Liver (tissue), 9 donors: Measurements from ENCODE around the gene HSD17B13. TPM values are rescaled to one million over a fixed set of nuclear protein-coding genes. Genes with fewer than 3 reads are reported as not detected.

Experiments used
- DNase-seq: peaks from one replicate; pipeline ENCODE4 v3.0.0-alpha.2; 2017; ENCODE audit warnings: low spot score
- H3K27ac ChIP-seq, 2 donors: one replicate each; pipeline ENCODE4 v1.7.0; 2013; ENCODE audit warnings: inconsistent platforms in 2 of 2, low read length in 2 of 2, control low read depth in 1 of 2, low read depth in 1 of 2, mild to moderate bottlenecking in 1 of 2
- H3K27me3 ChIP-seq, 4 donors: one replicate each; pipeline versions ENCODE4 v1.6.1 to v1.7.0; 2013; ENCODE audit warnings: low read length in 3 of 4, inconsistent platforms in 1 of 4, mild to moderate bottlenecking in 1 of 4, moderate library complexity in 1 of 4; ENCODE audit not compliant: control insufficient read depth in 4 of 4, insufficient read depth in 4 of 4
- H3K36me3 ChIP-seq, 4 donors: one replicate each; pipeline versions ENCODE4 v1.6.1 to v1.7.0; 2013; ENCODE audit warnings: low read length in 3 of 4, mild to moderate bottlenecking in 3 of 4, low read depth in 1 of 4, moderate library complexity in 1 of 4; ENCODE audit not compliant: control insufficient read depth in 4 of 4, insufficient read depth in 3 of 4
- H3K4me1 ChIP-seq, 4 donors: one replicate each; pipeline versions ENCODE4 v1.6.1 to v1.7.0; 2013; ENCODE audit warnings: low read length in 3 of 4, mild to moderate bottlenecking in 3 of 4, moderate library complexity in 1 of 4; ENCODE audit not compliant: control insufficient read depth in 4 of 4, insufficient read depth in 4 of 4
- H3K4me3 ChIP-seq, 3 donors: one replicate each; pipeline versions ENCODE4 v1.6.1 to v1.7.0; 2013; ENCODE audit warnings: low read length in 3 of 3, control low read depth in 1 of 3, low read depth in 1 of 3, mild to moderate bottlenecking in 1 of 3
- H3K9ac ChIP-seq, 2 donors: one replicate each; pipeline ENCODE4 v1.7.0; 2013; ENCODE audit warnings: low read length in 2 of 2, mild to moderate bottlenecking in 2 of 2, moderate library complexity in 2 of 2, control low read depth in 1 of 2, low read depth in 1 of 2
- H3K9me3 ChIP-seq, 4 donors: one replicate each; pipeline versions ENCODE4 v1.6.1 to v1.7.0; 2013; ENCODE audit warnings: low read length in 3 of 4; ENCODE audit not compliant: control insufficient read depth in 4 of 4
- EGR1 ChIP-seq, 2 donors: IDR thresholded peaks; 2 replicates each; pipeline ENCODE4 v1.6.1; 2016 to 2018; ENCODE audit warnings: antibody characterized with exemption in 2 of 2, low read depth in 2 of 2
- FOXA1 ChIP-seq: IDR thresholded peaks from 2 replicates; pipeline ENCODE4 v1.6.1; 2016; ENCODE audit warnings: antibody characterized with exemption
- FOXA2 ChIP-seq: IDR thresholded peaks from 2 replicates; pipeline ENCODE4 v1.6.1; 2016; ENCODE audit warnings: antibody characterized with exemption
- GABPA ChIP-seq, 2 donors: IDR thresholded peaks in 1 of 2; conservative IDR thresholded peaks in 1 of 2; 2 replicates each; pipeline ENCODE4 v1.6.1; 2016; ENCODE audit warnings: antibody characterized with exemption in 2 of 2, mild to moderate bottlenecking in 1 of 2, moderate library complexity in 1 of 2
- HNF4A ChIP-seq, 2 donors: conservative IDR thresholded peaks; 2 replicates each; pipeline ENCODE4 v1.6.1; 2016; ENCODE audit warnings: antibody characterized with exemption in 2 of 2, mild to moderate bottlenecking in 2 of 2
- HNF4G ChIP-seq: IDR thresholded peaks from 2 replicates; pipeline ENCODE4 v1.6.1; 2016; ENCODE audit warnings: antibody characterized with exemption
- JUND ChIP-seq, 2 donors: IDR thresholded peaks; 2 replicates each; pipeline ENCODE4 v1.6.1; 2016; ENCODE audit warnings: antibody characterized with exemption in 2 of 2
- NR2F2 ChIP-seq: IDR thresholded peaks from 2 replicates; pipeline ENCODE4 v1.6.1; 2016; ENCODE audit warnings: antibody characterized with exemption
- RAD21 ChIP-seq, 2 donors: IDR thresholded peaks; 2 replicates each; pipeline ENCODE4 v1.6.1; 2016; ENCODE audit warnings: antibody characterized with exemption in 2 of 2, mild to moderate bottlenecking in 2 of 2
- RXRA ChIP-seq, 2 donors: IDR thresholded peaks; 2 replicates each; pipeline ENCODE4 v1.6.1; 2017 to 2018; ENCODE audit warnings: antibody characterized with exemption in 2 of 2, mild to moderate bottlenecking in 1 of 2
- SP1 ChIP-seq: IDR thresholded peaks from 2 replicates; pipeline ENCODE4 v1.6.1; 2018; ENCODE audit warnings: antibody characterized with exemption, mild to moderate bottlenecking
- TAF1 ChIP-seq: conservative IDR thresholded peaks from 2 replicates; pipeline ENCODE4 v1.6.1; 2016; ENCODE audit warnings: antibody characterized with exemption, mild to moderate bottlenecking
- YY1 ChIP-seq: IDR thresholded peaks from 2 replicates; pipeline ENCODE4 v1.6.1; 2016; ENCODE audit warnings: antibody characterized with exemption, mild to moderate bottlenecking
- WGBS: extraction: QIAGEN DNeasy Blood & Tissue Kit; methylation state at CpG from one replicate; pipeline ENCODE4 v1.1.7; 2013; 5-methylcytosine and 5-hydroxymethylcytosine counted together
- polyA plus RNA-seq, 2 donors: library from polyadenylated mRNA; stranded (reverse) in 1 of 2; unstranded in 1 of 2; fragments of 200-250 nt in 1 of 2; fragments of >200 nt in 1 of 2; fragmentation: Nextera tagmentation in 1 of 2; extraction: Ambion mirVana in 1 of 2; gene quantifications; one replicate each; pipeline versions ENCODE4 v1.2.1 to v1.2.3, GENCODE V29; 2013 to 2015
- total RNA-seq, 2 donors: library from RNA; depleted of rRNA; stranded (reverse); fragments of >200 nt; gene quantifications; one replicate each; pipeline ENCODE4 v1.2.3, GENCODE V29; 2014
- TF ChIP-seq, protein P1 (sequence below): IDR thresholded peaks from 2 replicates; pipeline ENCODE4 v1.6.1; 2016; ENCODE audit warnings: antibody characterized with exemption
- TF ChIP-seq, protein P2 (sequence below): IDR thresholded peaks from 2 replicates; pipeline ENCODE4 v1.6.1; 2016; ENCODE audit warnings: antibody characterized with exemption, mild to moderate bottlenecking
- TF ChIP-seq, protein P3 (sequence below): IDR thresholded peaks from 2 replicates; pipeline ENCODE4 v1.6.1; 2016; ENCODE audit warnings: antibody characterized with exemption
- TF ChIP-seq, protein P4 (sequence below): IDR thresholded peaks from 2 replicates; pipeline ENCODE4 v1.6.1; 2016; ENCODE audit warnings: antibody characterized with exemption
- TF ChIP-seq, protein P5 (sequence below): fragments of 150-350 bp; IDR thresholded peaks from 2 replicates; pipeline ENCODE4 v1.5.1; 2017; ENCODE audit warnings: improper control_type of control experiment, low read depth, low read length; ENCODE audit not compliant: missing input control
- donor health status: healthy.
- donor health status: healthy.
- donor health status: healthy.
- donor health status: healthy.
- donor health status: healthy.

HSD17B13 gene, protein sequence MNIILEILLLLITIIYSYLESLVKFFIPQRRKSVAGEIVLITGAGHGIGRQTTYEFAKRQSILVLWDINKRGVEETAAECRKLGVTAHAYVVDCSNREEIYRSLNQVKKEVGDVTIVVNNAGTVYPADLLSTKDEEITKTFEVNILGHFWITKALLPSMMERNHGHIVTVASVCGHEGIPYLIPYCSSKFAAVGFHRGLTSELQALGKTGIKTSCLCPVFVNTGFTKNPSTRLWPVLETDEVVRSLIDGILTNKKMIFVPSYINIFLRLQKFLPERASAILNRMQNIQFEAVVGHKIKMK
- total RNA-seq = 10 to 100 TPM in 1 of 2 donors, under 1 TPM in 1; 0.09 to 20.3 TPM
- polyA plus RNA-seq = 10 to 100 TPM; 25.3 to 61.7 TPM

DNA sequence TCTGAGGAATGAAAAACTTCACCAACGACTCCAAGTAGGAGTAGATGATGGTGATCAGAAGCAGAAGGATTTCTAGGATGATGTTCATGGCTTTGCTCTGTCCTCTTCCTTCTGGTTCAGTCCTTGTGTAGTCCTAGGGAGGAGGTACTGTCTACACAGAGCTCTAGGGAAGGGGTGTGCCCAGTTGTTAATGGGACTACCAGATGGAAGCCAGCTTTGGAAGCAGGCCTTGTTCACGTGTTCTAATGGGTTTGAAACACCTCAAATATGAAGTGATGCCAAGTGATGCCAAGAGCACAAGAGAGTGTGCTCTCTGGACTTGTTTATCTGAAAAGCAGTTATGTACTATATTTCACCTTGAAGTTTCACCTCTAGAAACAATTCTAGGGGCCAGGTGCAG, at the start of gene HSD17B13:
Gene HSD17B13, minus strand, starts transcription at position 129 of the 400 bp plus-strand sequence. Its CDS starts 41 bp downstream, at position 88.
- Histone ChIP-seq H3K4me1 (peaks cover 0 to 10% (median 3%) of the 10 kb centered on the region in 4 donors), H3K9me3 (no peaks in the 10 kb centered on the region), H3K36me3 (no peaks in the 10 kb centered on the region), H3K9ac (peak within 1 kb of the TSS; percentile 87 to 100), H3K4me3 (peak within 1 kb of the TSS; percentile 28 to 82 (median 35)), H3K27me3 (no peaks in the 10 kb centered on the region), H3K27ac (peak within 1 kb of the TSS; percentile 92 to 93)
- 42% methylated on average over 2 of the region's 2 CpGs for WGBS
- TF ChIP-seq YY1 (peak; percentile 69), RXRA (IDR thresholded peaks at IDR 0.05) (peak; percentile 59 to 84), SP1 (peak; percentile 44), EGR1 (IDR thresholded peaks at IDR 0.05; ENCODE audit: low read depth in 2 of 2) (no peak), RAD21 (IDR thresholded peaks at IDR 0.05) (peak; percentile 15 to 31), FOXA2 (peak; percentile 66), HNF4G (peak; percentile 32), TAF1 (peak; percentile 86), JUND (IDR thresholded peaks at IDR 0.05) (peak in 1 of 2 donors; percentile 50), HNF4A (conservative IDR thresholded peaks at IDR 0.05) (peak; percentile 81 to 83), GABPA (IDR thresholded peaks at IDR 0.05 in 1 of 2, conservative IDR thresholded peaks at IDR 0.05 in 1 of 2) (no peak)
- TF ChIP-seq, protein P1, sequence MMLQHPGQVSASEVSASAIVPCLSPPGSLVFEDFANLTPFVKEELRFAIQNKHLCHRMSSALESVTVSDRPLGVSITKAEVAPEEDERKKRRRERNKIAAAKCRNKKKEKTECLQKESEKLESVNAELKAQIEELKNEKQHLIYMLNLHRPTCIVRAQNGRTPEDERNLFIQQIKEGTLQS = no peak
- TF ChIP-seq, protein P2, sequence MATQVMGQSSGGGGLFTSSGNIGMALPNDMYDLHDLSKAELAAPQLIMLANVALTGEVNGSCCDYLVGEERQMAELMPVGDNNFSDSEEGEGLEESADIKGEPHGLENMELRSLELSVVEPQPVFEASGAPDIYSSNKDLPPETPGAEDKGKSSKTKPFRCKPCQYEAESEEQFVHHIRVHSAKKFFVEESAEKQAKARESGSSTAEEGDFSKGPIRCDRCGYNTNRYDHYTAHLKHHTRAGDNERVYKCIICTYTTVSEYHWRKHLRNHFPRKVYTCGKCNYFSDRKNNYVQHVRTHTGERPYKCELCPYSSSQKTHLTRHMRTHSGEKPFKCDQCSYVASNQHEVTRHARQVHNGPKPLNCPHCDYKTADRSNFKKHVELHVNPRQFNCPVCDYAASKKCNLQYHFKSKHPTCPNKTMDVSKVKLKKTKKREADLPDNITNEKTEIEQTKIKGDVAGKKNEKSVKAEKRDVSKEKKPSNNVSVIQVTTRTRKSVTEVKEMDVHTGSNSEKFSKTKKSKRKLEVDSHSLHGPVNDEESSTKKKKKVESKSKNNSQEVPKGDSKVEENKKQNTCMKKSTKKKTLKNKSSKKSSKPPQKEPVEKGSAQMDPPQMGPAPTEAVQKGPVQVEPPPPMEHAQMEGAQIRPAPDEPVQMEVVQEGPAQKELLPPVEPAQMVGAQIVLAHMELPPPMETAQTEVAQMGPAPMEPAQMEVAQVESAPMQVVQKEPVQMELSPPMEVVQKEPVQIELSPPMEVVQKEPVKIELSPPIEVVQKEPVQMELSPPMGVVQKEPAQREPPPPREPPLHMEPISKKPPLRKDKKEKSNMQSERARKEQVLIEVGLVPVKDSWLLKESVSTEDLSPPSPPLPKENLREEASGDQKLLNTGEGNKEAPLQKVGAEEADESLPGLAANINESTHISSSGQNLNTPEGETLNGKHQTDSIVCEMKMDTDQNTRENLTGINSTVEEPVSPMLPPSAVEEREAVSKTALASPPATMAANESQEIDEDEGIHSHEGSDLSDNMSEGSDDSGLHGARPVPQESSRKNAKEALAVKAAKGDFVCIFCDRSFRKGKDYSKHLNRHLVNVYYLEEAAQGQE = peak; percentile 77
- TF ChIP-seq, protein P3, sequence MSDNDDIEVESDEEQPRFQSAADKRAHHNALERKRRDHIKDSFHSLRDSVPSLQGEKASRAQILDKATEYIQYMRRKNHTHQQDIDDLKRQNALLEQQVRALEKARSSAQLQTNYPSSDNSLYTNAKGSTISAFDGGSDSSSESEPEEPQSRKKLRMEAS = no peak
- TF ChIP-seq, protein P4, sequence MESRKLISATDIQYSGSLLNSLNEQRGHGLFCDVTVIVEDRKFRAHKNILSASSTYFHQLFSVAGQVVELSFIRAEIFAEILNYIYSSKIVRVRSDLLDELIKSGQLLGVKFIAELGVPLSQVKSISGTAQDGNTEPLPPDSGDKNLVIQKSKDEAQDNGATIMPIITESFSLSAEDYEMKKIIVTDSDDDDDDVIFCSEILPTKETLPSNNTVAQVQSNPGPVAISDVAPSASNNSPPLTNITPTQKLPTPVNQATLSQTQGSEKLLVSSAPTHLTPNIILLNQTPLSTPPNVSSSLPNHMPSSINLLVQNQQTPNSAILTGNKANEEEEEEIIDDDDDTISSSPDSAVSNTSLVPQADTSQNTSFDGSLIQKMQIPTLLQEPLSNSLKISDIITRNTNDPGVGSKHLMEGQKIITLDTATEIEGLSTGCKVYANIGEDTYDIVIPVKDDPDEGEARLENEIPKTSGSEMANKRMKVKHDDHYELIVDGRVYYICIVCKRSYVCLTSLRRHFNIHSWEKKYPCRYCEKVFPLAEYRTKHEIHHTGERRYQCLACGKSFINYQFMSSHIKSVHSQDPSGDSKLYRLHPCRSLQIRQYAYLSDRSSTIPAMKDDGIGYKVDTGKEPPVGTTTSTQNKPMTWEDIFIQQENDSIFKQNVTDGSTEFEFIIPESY = peak; percentile 19
- no peak for DNase-seq

DNA sequence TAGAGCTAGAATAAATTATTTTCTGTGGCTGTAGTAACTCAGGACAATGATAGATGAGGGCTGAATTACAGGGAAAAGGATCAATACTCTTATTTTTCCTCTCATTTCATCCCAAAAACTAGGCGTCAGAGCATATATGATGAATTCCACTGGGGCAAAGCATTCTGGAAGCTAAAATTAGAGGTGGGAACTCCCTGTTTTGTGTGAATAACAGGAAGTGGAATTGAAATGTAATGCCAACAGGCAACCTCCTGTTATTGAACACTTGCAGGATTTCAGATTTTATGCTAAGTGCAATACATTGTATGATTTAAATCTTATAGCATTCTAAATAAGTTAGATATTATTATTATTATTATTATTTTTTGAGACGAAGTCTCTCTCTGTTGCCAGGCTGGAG, 47.4 kb upstream of the HSD17B13 start:
- peaks cover 10 to 44% (median 35%) of the 10 kb centered on the region in 4 donors for H3K36me3 ChIP-seq
- no peaks in the 10 kb centered on the region for H3K27me3 ChIP-seq
- H3K9ac ChIP-seq = no peak overlapping the region
- no peak overlapping the region for H3K4me3 ChIP-seq
- no peaks in the 10 kb centered on the region for H3K9me3 ChIP-seq
- DNase-seq = no peak
- peaks cover 0 to 3% (median under 1%) of the 10 kb centered on the region in 4 donors for H3K4me1 ChIP-seq
- H3K27ac ChIP-seq = no peak overlapping the region
- WGBS = 86% methylated on average over 2 of the region's 2 CpGs
- no peak for TF ChIP-seq GABPA (IDR thresholded peaks at IDR 0.05 in 1 of 2, conservative IDR thresholded peaks at IDR 0.05 in 1 of 2)
- no peak for TF ChIP-seq HNF4A (conservative IDR thresholded peaks at IDR 0.05)
- no peak for TF ChIP-seq TAF1
- no peak for TF ChIP-seq JUND (IDR thresholded peaks at IDR 0.05)
- no peak for TF ChIP-seq EGR1 (IDR thresholded peaks at IDR 0.05; ENCODE audit: low read depth in 2 of 2)
- no peak for TF ChIP-seq FOXA1
- no peak for TF ChIP-seq YY1
- no peak for TF ChIP-seq RAD21 (IDR thresholded peaks at IDR 0.05)
- TF ChIP-seq SP1 = no peak
- TF ChIP-seq FOXA2 = no peak
- TF ChIP-seq, protein P5, sequence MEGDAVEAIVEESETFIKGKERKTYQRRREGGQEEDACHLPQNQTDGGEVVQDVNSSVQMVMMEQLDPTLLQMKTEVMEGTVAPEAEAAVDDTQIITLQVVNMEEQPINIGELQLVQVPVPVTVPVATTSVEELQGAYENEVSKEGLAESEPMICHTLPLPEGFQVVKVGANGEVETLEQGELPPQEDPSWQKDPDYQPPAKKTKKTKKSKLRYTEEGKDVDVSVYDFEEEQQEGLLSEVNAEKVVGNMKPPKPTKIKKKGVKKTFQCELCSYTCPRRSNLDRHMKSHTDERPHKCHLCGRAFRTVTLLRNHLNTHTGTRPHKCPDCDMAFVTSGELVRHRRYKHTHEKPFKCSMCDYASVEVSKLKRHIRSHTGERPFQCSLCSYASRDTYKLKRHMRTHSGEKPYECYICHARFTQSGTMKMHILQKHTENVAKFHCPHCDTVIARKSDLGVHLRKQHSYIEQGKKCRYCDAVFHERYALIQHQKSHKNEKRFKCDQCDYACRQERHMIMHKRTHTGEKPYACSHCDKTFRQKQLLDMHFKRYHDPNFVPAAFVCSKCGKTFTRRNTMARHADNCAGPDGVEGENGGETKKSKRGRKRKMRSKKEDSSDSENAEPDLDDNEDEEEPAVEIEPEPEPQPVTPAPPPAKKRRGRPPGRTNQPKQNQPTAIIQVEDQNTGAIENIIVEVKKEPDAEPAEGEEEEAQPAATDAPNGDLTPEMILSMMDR = no peak
- TF ChIP-seq, protein P2 = no peak
- TF ChIP-seq RXRA (IDR thresholded peaks at IDR 0.05) = no peak
- TF ChIP-seq NR2F2 = no peak
